Posterior vena cava (tissue), 2 donors: ENCODE data around the gene PIM1. TPM values are rescaled to one million over a fixed set of nuclear protein-coding genes. Genes with fewer than 3 reads are reported as not detected.

Experiments
- DNase-seq: peaks from one replicate; pipeline ENCODE4 v3.0.0-alpha.2; 2020; ENCODE audit warnings: low spot score
- intact Hi-C, 2 donors: fragments of 100-400 bp; cut with DNase I; formaldehyde crosslinking; loops; one replicate each; pipeline versions ENCODE4 v1.14.1 to v1.14.2; 2022 to 2023
- total RNA-seq, 2 donors: library from RNA; stranded (reverse); fragmentation: NEBNext Ultra II Directional; extraction: Animal tissue kit (Norgen Biotek cat#: 25700); gene quantifications; one replicate each; pipeline ENCODE4 v1.2.1, GENCODE V29; 2021
- donor health status: DM: yes; HTN: yes; CAD: no.
- donor health status: DM: yes; HTN: yes; CAD: no.

Gene PIM1
- total RNA-seq, 2 donors from 2014 or later = 32.3 to 34.3 TPM

DNA sequence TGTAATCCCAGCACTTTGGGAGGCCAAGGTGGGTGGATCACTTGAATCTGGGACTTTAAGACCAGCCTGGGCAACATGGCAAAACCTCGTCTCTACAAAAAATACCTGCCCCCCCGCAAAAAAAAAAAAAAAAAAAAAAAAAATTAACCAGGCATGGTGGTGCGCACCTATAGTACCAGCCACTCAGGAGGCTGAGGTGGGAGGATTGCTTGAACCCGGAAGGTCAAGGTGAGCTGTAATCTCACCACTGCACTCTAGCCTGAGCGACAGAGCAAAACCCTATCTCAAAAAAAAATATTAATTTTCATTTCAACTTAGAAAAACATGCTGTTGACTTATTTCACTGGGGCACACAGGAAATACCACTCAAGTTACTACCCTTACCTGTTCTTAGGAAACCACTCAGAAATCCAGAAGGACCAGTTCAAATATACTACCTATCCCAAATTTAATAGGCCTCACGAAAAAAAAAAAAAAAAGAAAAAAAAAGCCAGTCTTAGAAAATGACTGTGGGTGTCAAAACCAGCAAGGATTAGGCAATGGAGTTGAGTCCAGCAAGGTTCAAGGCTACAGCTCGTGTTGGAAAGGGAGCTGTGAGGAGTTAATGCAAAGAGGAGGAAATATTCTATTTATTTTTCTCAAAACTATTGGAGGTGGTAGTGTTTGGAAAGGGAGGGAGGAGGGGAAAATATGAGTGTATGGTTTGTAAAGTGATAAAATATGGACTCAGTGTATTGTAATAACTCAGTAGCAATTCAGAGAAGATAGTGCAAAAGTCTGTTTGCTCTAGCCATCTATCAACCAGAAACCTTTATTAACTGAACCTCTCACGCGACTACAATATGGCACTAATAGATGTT, 33.9 kb upstream of the PIM1 start:
- intact Hi-C loops = no loop called here
- no peak for DNase-seq

DNA sequence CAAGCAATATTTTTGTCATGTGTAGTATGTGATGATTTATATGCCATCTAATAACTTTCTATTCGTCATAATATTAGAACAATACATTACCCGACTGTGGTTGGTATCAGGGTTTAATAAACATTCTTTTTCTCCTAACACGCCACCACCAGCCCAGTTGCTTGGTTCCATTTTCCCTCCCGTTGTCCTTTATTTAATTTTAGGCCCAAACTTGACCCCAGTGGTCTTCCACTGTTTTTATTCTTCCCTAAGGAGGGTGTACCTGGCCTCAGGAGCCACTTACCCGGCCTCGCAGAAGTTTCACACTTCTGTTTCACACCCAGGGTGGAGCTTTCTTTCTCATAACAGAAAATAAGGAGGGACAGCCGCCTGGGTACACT, 33.1 kb upstream of the PIM1 start:
- intact Hi-C loops = no loop called here
- DNase-seq = no peak

GRCh38 chr6:37137201-37138090, 32.5 kb upstream of the PIM1 start:
- intact Hi-C loops = no loop called here
- no peak for DNase-seq

DNA sequence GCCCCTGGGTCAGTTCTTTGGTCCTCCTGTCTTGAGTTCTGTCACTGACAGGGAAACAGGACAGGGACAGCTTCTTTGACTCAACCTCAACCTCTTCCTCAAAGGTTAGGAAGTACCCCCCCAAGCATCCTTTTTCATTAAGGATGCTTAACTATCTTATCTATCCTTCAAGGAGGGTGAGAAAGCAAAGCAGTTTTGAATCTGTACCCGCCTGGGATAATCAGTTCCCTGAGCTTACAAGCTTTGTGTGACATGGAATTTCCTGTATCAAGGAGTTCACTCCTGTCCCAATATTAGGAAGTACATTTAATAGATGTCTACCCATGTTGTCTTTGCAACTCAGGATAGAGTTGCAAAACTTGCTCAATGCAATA, 31.1 kb upstream of the PIM1 start:
- intact Hi-C loops = no loop called here
- no peak for DNase-seq

DNA sequence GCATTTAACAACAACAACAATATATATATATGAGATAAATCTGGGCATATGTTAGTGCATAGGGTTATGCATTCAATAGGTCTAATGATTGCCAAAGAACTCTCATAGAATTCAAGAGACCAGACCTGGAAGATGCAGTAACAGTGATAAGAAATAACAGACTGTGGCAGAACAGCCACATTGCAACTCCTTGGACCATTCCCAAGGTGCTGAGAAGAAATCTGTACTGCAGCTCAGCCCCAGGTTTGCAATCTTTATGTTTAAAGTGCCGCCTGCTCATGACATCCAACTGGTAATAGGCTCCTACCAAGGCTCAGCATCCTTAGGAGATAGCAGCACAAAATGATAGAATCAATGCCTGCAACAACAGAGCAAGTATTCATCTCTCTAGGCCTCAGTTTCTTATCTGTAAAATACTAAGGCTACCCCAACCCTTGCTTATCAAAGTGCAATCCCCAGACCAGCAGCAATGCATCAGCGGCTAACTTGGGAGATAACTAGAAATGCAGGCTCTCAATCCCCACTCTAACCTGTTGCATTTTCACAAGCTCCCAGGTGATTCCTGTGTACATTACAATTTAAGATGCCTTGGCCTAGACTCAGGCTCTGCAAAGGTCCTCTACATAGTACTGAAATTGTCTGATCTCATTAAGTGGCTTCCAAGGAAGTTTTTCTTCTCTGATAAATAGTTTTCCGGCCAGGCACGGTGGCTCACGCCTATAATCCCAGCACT, 30.6 kb upstream of the PIM1 start:
- intact Hi-C loops = no loop called here
- no peak for DNase-seq

- intact Hi-C loops = no loop called here
These were observed 29.8 kb upstream of the PIM1 start for GRCh38 chr6:37140145-37140544.

GRCh38 chr6:37141281-37142049, 28.5 kb upstream of the PIM1 start:
- DNase-seq = no peak
- intact Hi-C loops = no loop called here

More at GRCh38 chr6:37140145-37140544, 29.8 kb upstream of the PIM1 start:
- DNase-seq = no peak

GRCh38 chr6:37142050-37142614, 27.8 kb upstream of the PIM1 start:
- intact Hi-C loops = no loop called here
- DNase-seq = no peak

DNA sequence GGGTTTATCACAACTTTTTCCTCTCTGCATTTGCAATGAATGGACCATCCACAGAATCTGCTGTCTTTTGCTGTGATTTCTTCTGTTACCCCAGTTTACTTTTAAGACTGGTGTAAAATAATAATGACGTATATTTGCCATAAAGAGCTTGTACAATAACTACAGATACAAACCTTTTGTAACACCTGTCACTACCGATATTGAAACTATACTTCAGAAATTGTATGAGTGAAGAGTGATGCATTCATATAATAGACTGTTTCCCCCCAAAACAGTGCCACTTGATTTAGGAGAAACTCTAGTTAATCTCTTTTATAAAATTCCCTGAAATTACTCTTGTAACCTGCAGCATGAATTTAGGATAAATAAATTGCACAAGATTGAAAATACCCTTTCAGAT, 26.4 kb upstream of the PIM1 start:
- DNase-seq = no peak
- intact Hi-C loops = no loop called here

DNA sequence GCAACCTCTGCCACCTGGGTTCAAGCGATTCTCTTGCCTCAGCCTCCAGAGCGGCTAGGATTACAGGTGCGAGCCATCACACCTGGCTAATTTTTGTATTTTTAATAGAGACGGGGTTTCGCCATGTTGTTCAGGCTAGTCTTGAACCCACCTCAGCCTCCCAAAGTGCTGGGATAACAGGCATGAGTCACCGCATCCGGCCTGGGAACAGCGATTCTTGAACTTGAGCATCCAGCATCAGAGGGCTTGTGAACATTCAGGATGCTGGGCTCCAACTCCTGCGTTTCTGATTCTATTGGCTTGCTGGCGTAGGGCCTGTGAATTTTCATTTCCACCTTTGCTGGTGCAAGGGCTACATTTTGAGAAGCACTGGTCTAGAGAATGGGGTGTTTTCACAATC, 24.5 kb upstream of the PIM1 start:
- intact Hi-C loops = no loop called here
- DNase-seq = no peak

DNA sequence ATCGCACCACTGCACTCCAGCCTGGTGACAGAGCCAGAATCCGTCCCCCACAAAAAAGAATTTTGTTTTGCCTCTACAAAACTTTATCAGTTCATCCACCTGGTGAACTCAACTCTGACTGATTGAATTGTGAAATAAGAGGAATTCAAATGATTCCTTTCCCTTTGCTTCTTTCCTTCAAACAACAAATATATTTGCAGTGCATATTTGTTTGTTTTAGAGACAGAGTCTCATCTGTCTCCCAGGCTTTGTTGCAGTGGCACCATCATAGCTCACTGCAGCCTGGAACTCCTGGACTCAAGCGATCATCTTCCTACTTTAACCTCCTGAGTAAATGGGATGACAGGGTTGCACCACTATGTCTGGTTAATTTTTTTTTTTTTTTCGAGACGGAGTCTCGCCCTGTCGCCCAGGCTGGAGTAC, 23.2 kb upstream of the PIM1 start:
- no peak for DNase-seq
- intact Hi-C loops = loop anchor here in 1 of 2 donors (1.0 kb wide), 1 partner anchor 24 kb away; the partner anchor contains the start of gene PIM1

DNA sequence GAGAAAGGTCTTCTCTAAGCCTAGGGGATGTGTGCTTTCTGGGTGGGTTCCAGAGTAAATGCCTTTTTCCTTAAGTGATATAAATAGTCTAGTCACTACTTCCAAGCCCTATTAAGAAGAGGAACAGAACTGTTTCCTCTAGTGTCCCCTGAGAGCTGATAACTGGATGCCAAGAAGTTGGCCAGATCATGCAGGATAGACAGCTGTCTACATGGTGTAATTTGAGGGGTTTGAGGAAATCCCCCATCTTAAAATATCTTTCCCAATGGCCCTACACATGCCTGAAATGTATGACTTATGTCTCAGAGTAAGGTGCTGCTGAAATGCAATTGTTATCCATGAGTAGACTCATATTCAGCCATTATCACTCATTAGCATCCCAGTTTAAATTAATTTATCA, 20.2 kb upstream of the PIM1 start:
- intact Hi-C loops = no loop called here
- DNase-seq = no peak

- intact Hi-C loops = no loop called here
- no peak for DNase-seq
These were observed 19.6 kb upstream of the PIM1 start for GRCh38 chr6:37150314-37150713.

- intact Hi-C loops = no loop called here
These were observed 14.3 kb upstream of the PIM1 start for GRCh38 chr6:37155394-37156312.

GRCh38 chr6:37158508-37158907, 11.4 kb upstream of the PIM1 start:
- DNase-seq = no peak
- intact Hi-C loops = no loop called here

More at GRCh38 chr6:37155394-37156312, 14.3 kb upstream of the PIM1 start:
- no peak for DNase-seq

DNA sequence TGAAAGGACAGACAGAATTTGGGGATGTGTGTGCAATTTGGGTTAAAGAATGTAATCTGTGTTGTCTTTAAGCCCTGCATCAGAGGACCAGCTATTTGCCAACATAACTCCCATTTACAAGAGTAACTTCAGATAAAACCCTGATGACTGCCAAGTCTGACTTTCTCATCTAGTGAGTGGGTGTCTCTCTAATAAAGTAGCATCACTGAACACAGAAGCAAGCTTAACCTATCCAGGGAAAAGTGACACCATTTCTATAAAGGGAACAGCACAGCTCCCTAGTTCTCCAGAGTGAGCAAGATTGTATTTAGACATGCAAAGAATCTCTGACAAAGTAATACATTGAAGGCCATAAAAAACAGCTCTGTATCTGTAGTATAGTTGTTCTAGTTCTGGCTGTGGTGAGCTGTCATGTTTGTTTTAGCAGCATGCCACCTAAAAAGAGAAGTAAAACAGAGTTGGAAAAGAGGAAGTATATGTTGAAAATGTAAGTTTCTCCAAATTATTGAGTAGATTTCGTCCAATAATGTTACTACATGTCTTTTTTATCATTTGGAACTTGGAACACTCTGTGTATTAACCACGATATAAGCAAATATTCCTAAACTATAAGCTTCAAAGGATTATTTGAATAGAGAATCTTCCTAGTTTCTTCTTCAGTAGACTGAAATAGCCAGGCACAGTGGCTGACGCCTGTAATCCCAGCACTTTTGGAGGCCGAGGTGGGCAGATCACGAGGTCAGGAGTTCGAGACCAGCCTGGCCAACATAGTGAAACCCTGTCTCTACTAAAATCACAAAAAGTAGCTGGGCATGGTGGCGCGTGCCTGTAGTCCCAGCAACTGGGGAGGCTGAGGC, 8.8 kb upstream of the PIM1 start:
- intact Hi-C loops = no loop called here
- no peak for DNase-seq

GRCh38 chr6:37162740-37163139, 7.2 kb upstream of the PIM1 start:
- no peak for DNase-seq

More at GRCh38 chr6:37162740-37163139, 7.2 kb upstream of the PIM1 start:
- intact Hi-C loops = no loop called here
